Hair follicle dermal papilla cell (primary cell): ENCODE measurements around the gene PRSS33. TPM values are rescaled to one million over a fixed set of nuclear protein-coding genes. Genes with fewer than 3 reads are reported as not detected.
A peak's percentile ranks its signal among the peaks of the same experiment; 100 is the strongest.

ENCODE experiments used
- small RNA-seq: library from RNA; depleted of rRNA; stranded (forward); fragments of <200 nt; gene quantifications from one replicate; pipeline ENCODE3, GENCODE V24; 2012
- total RNA-seq: library from RNA; depleted of rRNA; stranded (reverse); fragments of >200 nt; gene quantifications from 2 replicates; pipeline ENCODE4 v1.2.3, GENCODE V29; 2012

PRSS33 gene, protein sequence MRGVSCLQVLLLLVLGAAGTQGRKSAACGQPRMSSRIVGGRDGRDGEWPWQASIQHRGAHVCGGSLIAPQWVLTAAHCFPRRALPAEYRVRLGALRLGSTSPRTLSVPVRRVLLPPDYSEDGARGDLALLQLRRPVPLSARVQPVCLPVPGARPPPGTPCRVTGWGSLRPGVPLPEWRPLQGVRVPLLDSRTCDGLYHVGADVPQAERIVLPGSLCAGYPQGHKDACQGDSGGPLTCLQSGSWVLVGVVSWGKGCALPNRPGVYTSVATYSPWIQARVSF
- total RNA-seq: not detected in 2 replicates

DNA sequence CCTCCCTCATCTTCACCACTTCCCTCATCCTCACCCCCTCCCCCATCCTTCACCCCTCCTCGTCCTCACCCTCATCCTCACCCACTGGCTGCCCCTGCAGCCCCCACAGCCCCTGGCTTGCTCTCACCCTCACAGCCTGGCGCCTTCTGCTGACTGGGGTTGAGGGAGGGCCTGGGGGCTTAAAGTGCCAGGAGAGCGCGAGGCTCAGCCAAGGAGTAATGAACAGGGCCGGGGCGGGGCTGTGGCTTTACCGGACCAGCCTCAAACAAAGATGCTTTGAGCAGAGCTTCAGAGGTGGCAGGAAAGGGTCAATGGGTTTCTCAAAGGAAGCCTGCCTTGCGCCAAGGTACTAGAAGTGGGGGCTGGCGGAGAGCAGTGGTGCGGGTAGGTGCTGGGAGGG, at the start of gene PRSS33:
Gene PRSS33, minus strand, starts transcription at position 155 of the 400 bp plus-strand sequence. CDS start 1,013 bp downstream, outside the sequence.

DNA sequence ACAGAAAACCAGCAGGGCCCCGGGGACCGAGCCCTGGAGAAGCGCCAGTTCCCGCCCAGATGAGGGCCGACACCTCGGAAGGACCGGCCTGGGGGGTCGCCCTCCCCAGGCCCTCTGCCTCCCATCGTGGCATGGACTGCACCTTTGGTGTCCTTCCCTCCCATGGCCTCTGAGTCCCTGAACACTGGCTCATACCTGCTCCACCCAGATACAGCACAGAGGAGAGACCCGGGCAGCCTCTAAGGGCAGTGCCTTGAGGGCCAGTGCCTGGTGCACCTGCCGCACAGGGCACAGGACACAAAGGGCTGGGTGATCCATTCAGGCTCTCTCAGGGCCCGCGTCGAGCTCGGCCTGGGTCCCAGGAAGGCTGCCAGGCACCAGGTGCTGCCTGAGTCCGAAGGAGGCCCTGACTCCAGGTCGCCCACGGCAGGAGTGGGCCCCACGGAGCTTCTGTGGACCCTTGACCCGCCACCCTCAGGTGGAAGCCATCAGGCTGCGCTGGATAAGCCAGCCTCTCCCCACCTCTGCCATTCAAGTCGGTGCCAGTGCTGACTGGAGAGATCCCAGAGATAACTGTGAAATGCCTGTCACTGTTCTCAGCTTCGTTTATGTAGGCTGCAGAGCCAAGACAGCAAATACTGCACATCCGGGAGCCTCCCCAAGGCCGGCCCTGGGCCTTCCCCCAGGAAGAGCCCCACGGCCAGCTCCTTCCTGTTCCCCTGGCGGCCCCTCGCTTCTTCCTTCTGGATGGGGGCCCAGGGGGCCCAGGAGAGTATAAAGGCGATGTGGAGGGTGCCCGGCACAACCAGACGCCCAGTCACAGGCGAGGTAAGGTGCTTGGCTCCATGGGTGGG, 42.4 kb upstream of the PRSS33 start, which contains the start of gene ZG16B:
Gene ZG16B, plus strand, starts transcription at position 803 of the 854 bp plus-strand sequence. CDS start 139 bp downstream, outside the sequence.

GRCh38 chr16:2816751-2817339, 29.5 kb upstream of the PRSS33 start, which contains the start of gene PRSS21:
PRSS21 (plus strand) TSS chr16:2817237; CDS start chr16:2817269, 32 bp downstream.

GRCh38 chr16:2777231-2777902, 10.0 kb downstream of the PRSS33 start, which contains the start of gene ELOB:
ELOB (minus strand) TSS chr16:2777280; CDS start chr16:2777239, 41 bp downstream.

DNA sequence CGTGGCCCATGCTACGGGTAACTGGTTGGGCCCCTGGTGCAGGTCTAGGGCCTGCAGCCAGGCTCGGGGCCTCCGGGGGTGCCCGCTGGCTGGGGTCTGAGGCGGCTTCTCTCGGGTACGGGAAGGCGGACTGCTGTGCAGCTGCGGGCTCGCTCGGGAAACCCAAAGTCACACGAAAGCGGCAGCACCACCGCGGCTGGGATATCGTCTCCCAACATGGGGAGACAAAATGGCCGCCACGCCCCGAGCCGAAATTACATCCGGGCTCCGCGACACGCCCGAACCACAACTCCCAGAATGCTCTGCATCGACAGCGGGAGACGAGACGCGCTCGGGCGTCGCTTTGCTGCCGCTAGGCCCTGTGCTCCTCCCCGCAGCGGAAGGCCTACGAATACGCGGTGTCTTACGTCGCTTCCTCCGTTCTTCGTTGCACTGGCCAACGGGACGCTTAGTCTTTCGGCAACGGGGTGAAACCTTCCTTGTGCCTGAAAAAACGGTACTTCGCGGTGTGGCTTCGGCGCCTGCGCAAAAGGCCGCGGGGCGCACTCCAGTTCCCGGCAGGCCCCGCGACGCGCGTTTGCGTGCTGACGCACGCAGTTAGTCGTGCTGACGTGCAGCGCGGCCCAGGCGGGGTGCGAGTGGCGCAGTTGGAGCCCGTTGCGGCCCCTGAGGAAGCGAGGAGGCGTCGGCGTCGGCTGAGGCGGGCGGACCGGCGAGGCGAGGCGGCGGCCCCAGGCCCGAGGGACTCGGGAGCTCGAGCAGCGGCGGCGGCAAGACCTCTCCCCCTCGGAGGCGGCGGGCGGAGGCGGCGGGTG, 35.1 kb downstream of the PRSS33 start, which contains the start of gene SRRM2:
Gene SRRM2, plus strand, starts transcription at position 604 of the 815 bp plus-strand sequence. CDS start 3,727 bp downstream, outside the sequence.

Small RNAs within 50 kb of the gene (small RNA-seq; reads per million reads assigned to genes)
- 3.2 reads per million, percentile 64 among the genes with 10 or more reads in this experiment for gene SNORA3C

Other genes with a start within 250 kb of the PRSS33 start
- gene PDPK1, start 249.5 kb downstream of the PRSS33 start, total RNA-seq: 25.7 and 32.5 TPM in 2 replicates
- 24.2 and 28.9 TPM in 2 replicates for gene KCTD5, start 105.0 kb downstream of the PRSS33 start, total RNA-seq
- 1.8 and 1.9 TPM in 2 replicates for gene PRSS27, start 67.3 kb downstream of the PRSS33 start, total RNA-seq
- gene SRRM2, start 34.9 kb downstream of the PRSS33 start, total RNA-seq: 76.7 and 80.9 TPM in 2 replicates
- gene ELOB, start 10.3 kb downstream of the PRSS33 start, total RNA-seq: 177 and 362 TPM in 2 replicates
- gene PRSS41, start 10.9 kb upstream of the PRSS33 start, total RNA-seq: not detected in 2 replicates
- gene PRSS21, start 29.7 kb upstream of the PRSS33 start, total RNA-seq: 0.49 TPM in 1 of 2 replicates, not detected in the other
- not detected in 2 replicates for gene ZG16B, start 42.7 kb upstream of the PRSS33 start, total RNA-seq
- not detected in 2 replicates for gene PRSS22, start 70.6 kb upstream of the PRSS33 start, total RNA-seq
- gene FLYWCH2, start 95.7 kb upstream of the PRSS33 start, total RNA-seq: 45.9 and 60.1 TPM in 2 replicates
- gene FLYWCH1, start 124.4 kb upstream of the PRSS33 start, total RNA-seq: 33.8 and 34.7 TPM in 2 replicates
- not detected in 2 replicates for gene KREMEN2, start 176.7 kb upstream of the PRSS33 start, total RNA-seq
- gene PAQR4, start 181.8 kb upstream of the PRSS33 start, total RNA-seq: 2.6 and 3.3 TPM in 2 replicates
- gene PKMYT1, start 192.9 kb upstream of the PRSS33 start, total RNA-seq: 1.9 and 2.2 TPM in 2 replicates
- gene CLDN9, start 225.4 kb upstream of the PRSS33 start, total RNA-seq: not detected in 2 replicates
- gene CLDN6, start 230.6 kb upstream of the PRSS33 start, total RNA-seq: 0.12 and 0.16 TPM in 2 replicates
- gene TNFRSF12A, start 232.8 kb upstream of the PRSS33 start, total RNA-seq: 189 and 267 TPM in 2 replicates
- gene HCFC1R1, start 236.4 kb upstream of the PRSS33 start, total RNA-seq: 36.1 and 43.3 TPM in 2 replicates
- gene THOC6, start 236.5 kb upstream of the PRSS33 start, total RNA-seq: 32.0 and 35.0 TPM in 2 replicates
- not detected in 2 replicates for gene BICDL2, start 249.4 kb upstream of the PRSS33 start, total RNA-seq